HG03460 (cell line): ENCODE measurements around the gene RAPGEF1.

Experiments used
- ATAC-seq: cut with Tn5 transposase; IDR thresholded peaks from one replicate; pipeline ENCODE4 v1.9.1; 2021; ENCODE audit not compliant: unreplicated experiment

The RAPGEF1 gene

GRCh38 chr9:131748411-131748955, 8.6 kb upstream of the RAPGEF1 start:
- no peak for ATAC-seq

DNA sequence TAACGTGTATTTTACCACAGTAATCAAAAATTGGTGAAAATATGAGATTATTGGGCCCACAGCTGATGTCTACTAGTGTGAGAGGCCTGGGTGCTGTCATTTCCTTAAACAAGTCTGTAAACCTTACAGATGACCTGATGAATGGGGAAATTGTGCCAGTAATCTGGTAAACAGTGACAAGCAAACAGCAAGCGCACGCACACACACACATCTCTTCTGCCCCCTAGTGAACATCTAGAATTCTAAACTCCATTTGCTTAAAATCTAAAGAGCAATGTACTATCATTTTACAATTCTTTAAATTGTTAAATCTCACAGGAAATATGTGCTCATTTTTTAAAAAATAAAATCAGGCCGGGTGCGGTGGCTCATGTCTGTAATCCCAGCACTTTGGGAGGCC, 7.5 kb upstream of the RAPGEF1 start:
- ATAC-seq: no peak

DNA sequence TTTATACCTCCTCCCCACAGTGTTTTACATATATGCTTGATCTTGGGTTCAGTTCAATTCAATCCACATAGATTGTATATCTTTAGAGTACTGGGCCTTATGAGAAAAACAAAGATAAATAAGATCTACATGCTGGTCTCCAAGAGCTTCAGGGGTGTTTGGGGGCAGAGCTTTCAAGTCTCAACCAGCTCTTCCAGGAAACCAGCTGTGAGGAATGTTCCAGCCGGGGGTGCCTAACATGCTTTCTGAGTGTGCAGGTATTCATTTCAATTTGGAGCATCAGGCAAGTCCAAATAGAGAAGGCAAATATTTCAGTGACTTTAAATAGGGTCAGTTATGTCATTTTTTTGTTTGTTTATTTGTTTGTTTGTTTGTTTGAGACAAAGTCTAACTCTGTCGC, 5.7 kb upstream of the RAPGEF1 start:
- ATAC-seq: no peak

DNA sequence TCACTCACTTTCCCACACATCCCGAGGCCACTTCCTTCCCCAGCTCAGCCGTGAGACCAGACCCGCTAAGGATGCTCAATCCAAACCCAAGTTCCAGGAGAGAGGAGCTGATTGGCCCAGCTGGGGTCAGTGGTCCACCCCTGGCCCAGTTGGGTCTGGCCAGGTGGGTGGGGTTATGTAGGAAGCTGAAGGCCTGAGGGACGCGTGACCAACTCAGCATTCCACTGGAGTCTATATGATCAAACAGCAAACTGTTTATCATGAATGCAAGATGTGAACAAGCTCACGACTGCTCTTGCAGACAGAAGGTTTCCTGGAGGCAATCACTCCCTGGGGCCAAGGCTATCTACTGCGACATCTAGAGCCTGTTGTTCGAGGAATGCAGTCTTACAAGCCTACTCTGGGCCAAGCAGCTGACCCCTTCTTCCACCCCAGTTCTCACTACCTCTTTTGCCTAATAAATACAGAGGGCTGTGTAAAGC, 4.9 kb upstream of the RAPGEF1 start:
- ATAC-seq: no peak

DNA sequence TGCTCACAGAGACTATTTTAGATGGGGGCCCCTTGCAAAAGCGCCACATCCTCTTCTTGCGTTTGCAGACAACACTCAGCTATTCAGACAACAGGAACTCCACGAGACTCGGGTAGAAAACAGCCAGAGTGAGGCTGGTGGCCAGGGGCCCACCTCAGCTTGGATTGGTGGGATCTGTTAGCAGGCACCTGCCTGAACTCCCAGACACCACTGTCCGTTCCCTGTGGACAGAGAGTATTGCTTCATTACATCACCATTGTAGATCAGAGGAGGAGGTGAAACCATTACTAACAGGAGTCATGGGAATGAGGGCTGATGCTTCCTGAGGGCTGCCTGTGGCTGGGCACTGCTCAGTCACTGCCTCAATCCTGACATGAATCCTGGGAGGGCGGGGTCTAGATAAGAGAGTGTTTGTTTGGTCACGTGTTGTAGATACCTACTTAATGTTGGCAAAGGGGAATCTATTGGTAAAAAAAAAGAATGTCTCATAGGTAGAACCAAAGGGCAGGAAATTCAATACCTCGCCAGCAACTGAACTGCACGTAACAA, 4.4 kb upstream of the RAPGEF1 start:
- no peak for ATAC-seq

GRCh38 chr9:131743501-131743900, 3.6 kb upstream of the RAPGEF1 start:
- no peak for ATAC-seq

GRCh38 chr9:131743096-131743495, 3.2 kb upstream of the RAPGEF1 start:
- ATAC-seq: no peak

- ATAC-seq: no peak
Measured at GRCh38 chr9:131740898-131741297, 1.0 kb upstream of the RAPGEF1 start.

GRCh38 chr9:131739133-131739958, 530 bp downstream of the RAPGEF1 start:
- ATAC-seq: no peak

GRCh38 chr9:131738293-131739132, 1.4 kb downstream of the RAPGEF1 start:
- ATAC-seq: no peak

- no peak for ATAC-seq
Measured at GRCh38 chr9:131737426-131737825, 2.5 kb downstream of the RAPGEF1 start.

- ATAC-seq: no peak
Measured at GRCh38 chr9:131736431-131736830, 3.4 kb downstream of the RAPGEF1 start.

DNA sequence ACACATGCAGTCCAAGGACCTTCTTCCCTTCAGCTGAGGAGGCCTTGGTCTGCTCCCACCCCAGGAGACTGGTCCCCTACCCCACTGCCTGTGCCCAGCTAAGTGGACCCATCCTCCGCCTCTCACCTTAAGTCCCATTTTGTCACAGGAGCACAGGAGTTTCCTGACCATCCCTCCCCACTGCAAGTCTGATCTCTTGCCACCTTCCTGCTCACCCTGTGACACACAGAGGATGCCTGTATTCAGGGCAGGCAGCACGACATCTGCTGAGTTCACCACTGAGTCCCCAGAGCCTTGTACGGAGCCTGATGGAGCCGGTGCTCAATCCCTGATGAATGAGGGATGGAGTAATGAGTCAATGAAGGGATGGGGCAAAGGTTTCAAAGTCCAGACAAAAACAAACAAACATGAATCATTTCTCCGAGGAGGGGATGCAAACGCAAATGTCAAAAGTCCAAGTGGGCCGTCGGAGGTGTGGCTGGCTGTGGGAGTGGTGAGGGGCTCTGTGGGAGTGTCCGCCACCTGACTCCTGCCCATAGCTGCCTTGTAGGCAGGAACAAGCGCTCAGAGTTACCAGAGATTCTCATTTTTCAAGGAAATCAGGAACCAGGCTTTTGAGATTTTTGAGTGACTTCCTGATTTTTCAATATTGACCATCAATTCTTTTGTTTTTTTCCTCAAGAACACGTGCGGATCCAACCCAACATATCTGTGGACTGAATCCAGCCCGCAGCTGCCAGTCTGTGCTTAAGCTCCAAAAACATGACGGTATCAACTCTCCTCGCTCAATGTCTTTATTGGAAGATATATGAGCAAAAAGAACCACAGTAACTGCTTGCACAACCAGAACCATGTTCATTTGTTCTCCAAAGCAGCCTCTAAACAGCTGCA, 4.4 kb downstream of the RAPGEF1 start:
- ATAC-seq: no peak

DNA sequence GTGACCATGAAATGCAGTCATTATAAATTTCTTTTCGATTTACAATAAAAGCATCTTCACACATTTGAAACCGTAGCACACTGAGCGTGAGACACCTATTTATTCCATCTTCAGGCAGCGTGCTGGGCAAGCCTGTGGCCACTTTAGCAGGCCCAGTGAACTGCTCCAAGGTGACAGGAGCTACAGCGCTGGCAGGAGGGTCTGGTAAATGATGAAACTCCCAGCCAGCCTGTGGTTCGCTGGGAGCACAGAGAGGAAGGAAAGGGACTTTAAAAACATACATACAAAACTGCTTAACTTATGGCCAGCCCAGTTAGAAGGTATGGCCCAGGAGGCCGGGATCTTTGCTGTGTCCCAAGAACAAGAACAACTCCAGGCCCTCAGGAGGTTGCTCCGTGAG, 5.1 kb downstream of the RAPGEF1 start:
- no peak for ATAC-seq

DNA sequence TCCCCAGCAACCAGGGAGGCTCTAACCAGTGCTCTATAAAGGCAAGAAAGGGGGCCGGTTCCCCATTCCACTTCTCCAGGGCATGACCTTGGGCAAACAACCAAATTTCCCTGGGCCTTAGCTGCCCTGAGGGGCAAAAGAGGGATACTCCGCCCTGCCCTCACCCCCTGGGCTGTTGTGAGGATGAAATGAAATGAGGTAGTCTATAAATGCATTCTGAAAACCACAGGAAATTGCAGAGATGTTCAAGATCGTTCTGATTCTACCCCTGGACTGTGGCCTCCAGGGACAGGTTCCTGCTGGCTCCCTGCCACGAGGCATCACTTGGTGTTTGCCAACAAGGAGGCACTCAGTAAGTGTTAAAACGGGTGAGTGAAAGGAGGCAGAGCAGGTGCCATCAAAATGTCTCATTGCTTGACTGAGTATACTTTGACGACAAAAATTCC, 5.7 kb downstream of the RAPGEF1 start:
- no peak for ATAC-seq

GRCh38 chr9:131733541-131734061, 6.3 kb downstream of the RAPGEF1 start:
- ATAC-seq: no peak

DNA sequence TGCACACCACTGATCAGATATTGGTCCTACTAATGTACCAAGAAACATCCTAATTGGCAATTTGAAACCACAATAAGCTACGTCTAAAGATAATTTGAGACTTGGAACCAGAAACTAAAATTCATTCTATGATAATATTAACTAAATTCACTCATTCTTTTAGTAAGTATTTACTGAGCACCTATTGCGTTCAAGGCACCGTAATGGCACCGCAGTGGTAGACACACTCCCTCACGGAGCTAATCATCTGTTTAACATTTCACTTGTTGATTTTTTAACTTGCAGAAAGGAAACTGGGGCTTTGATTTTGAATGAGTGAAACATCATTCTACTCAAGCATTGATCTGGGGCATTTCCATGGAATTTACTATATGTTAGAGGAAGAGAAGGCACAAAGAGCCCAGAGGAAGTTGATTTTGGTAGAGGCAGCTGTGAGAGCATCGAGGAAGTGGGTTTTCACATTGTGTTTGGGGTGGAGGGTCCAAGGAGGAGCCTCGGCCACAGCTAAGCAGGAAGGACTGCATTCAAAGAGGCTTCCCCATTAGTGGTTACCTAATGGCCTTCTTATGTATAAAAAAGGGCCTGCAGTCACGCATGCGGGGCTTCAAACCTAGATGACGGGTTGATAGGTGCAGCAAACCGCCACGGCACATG, 7.1 kb downstream of the RAPGEF1 start:
- no peak for ATAC-seq

GRCh38 chr9:131732061-131732526, 7.8 kb downstream of the RAPGEF1 start:
- no peak for ATAC-seq

- ATAC-seq: no peak
Measured at GRCh38 chr9:131731644-131732043, 8.2 kb downstream of the RAPGEF1 start.
